ENCODE data around the gene CAMSAP2. TPM values are rescaled to one million over a fixed set of nuclear protein-coding genes. Genes with fewer than 3 reads are reported as not detected.

The CAMSAP2 gene
- total RNA-seq, 1 experiment from 2014 or later: 40.3 TPM

GRCh38 chr1:200846398-200846797 is 107.7 kb downstream of the CAMSAP2 start:
- peaks cover 22% of the 10 kb centered on the region for H3K36me3 ChIP-seq (ENCODE audit: low read depth)
- DNase-seq: no peak
- H3K4me2 ChIP-seq: no peak overlapping the region
- intact Hi-C loops (cut with micrococcal nuclease; ENCODE audit: unreplicated experiment): no loop called here
- H3K9me2 ChIP-seq (ENCODE audit: insufficient read depth): 0 out of 2 replicates have a peak, but pooled peaks cover 3% of the 10 kb centered on the region
- TF ChIP-seq CTCF (conservative IDR thresholded peaks at IDR 0.05) (no peak), EZH2 (IDR thresholded peaks at IDR 0.05; ENCODE audit: low read depth) (no peak)
- CTCF ChIA-PET: no interaction called here
- no peak overlapping the region for H3K4me3 ChIP-seq
- BruUV-seq (replicated peaks): no TSS peak
- no peaks in the 10 kb centered on the region for H3F3A ChIP-seq (ENCODE audit: insufficient read depth, low read depth)
- H3K9me3 ChIP-seq (ENCODE audit: insufficient read depth, low read depth): no peaks in the 10 kb centered on the region
- H3K4me1 ChIP-seq (replicated peaks; ENCODE audit: insufficient read depth): no peaks in the 10 kb centered on the region
- H3K27me3 ChIP-seq (ENCODE audit: insufficient read depth, low read depth): no peaks in the 10 kb centered on the region
- H2AFZ ChIP-seq: no peak overlapping the region
- H3K79me2 ChIP-seq (ENCODE audit: low read depth): no peaks in the 10 kb centered on the region
- POLR2A ChIA-PET (ENCODE audit: unreplicated experiment): interaction anchor here (0.7 kb wide), 1 partner anchor 19 kb away, joined by 7 read pairs; no protein-coding TSS in a partner anchor
- no peak overlapping the region for H3K27ac ChIP-seq
- H4K20me1 ChIP-seq (ENCODE audit: insufficient read depth): no peaks in the 10 kb centered on the region

DNA sequence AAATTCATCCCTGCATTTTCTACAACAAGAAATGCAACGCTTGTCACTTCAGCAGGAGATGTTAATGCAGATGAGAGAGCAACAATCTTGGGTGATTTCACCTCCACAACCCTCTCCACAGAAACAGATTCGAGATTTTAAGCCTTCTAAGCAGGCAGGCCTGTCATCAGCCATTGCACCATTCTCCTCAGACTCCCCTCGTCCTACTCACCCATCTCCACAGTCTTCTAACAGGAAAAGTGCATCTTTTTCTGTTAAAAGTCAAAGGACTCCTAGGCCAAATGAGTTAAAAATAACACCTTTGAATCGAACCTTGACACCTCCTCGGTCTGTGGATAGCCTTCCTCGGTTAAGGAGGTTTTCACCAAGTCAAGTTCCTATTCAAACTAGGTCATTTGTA is 110.7 kb downstream of the CAMSAP2 start:
- H3K4me3 ChIP-seq: no peak overlapping the region
- no peak for TF ChIP-seq CTCF (conservative IDR thresholded peaks at IDR 0.05)
- no peak for TF ChIP-seq EZH2 (IDR thresholded peaks at IDR 0.05; ENCODE audit: low read depth)
- peaks cover 28% of the 10 kb centered on the region for H3K36me3 ChIP-seq (ENCODE audit: low read depth)
- H3F3A ChIP-seq (ENCODE audit: insufficient read depth, low read depth): no peaks in the 10 kb centered on the region
- no peaks in the 10 kb centered on the region for H3K27me3 ChIP-seq (ENCODE audit: insufficient read depth, low read depth)
- no peaks in the 10 kb centered on the region for H3K79me2 ChIP-seq (ENCODE audit: low read depth)
- no peaks in the 10 kb centered on the region for H3K9me3 ChIP-seq (ENCODE audit: insufficient read depth, low read depth)
- BruUV-seq (replicated peaks): no TSS peak
- H3K27ac ChIP-seq: no peak overlapping the region
- no peaks in the 10 kb centered on the region for H4K20me1 ChIP-seq (ENCODE audit: insufficient read depth)
- ChIA-PET CTCF (no interaction called here), POLR2A (ENCODE audit: unreplicated experiment) (no interaction called here)
- H3K9me2 ChIP-seq (ENCODE audit: insufficient read depth): 0 out of 2 replicates have a peak, but pooled peaks cover 3% of the 10 kb centered on the region
- DNase-seq: no peak
- no peak overlapping the region for H3K4me2 ChIP-seq
- no peaks in the 10 kb centered on the region for H3K4me1 ChIP-seq (replicated peaks; ENCODE audit: insufficient read depth)
- intact Hi-C loops (cut with micrococcal nuclease; ENCODE audit: unreplicated experiment): no loop called here
- H2AFZ ChIP-seq: no peak overlapping the region

- CTCF ChIA-PET: interaction anchor here (1.0 kb wide), 1 partner anchor 228 kb away, joined by 3 read pairs; no protein-coding TSS in a partner anchor
- no peak for DNase-seq
- Histone ChIP-seq H3K36me3 (ENCODE audit: low read depth) (peaks cover 36% of the 10 kb centered on the region), H3K27ac (no peak overlapping the region), H3K9me2 (ENCODE audit: insufficient read depth) (0 out of 2 replicates have a peak, but pooled peaks cover 3% of the 10 kb centered on the region), H3K4me3 (no peak overlapping the region), H2AFZ (no peak overlapping the region), H3F3A (ENCODE audit: insufficient read depth, low read depth) (no peaks in the 10 kb centered on the region), H3K4me2 (no peak overlapping the region), H3K27me3 (ENCODE audit: insufficient read depth, low read depth) (no peaks in the 10 kb centered on the region), H4K20me1 (ENCODE audit: insufficient read depth) (no peaks in the 10 kb centered on the region), H3K9me3 (ENCODE audit: insufficient read depth, low read depth) (no peaks in the 10 kb centered on the region), H3K4me1 (replicated peaks; ENCODE audit: insufficient read depth) (no peaks in the 10 kb centered on the region), H3K79me2 (ENCODE audit: low read depth) (no peaks in the 10 kb centered on the region)
- intact Hi-C loops (cut with micrococcal nuclease; ENCODE audit: unreplicated experiment): no loop called here
- POLR2A ChIA-PET (ENCODE audit: unreplicated experiment): interaction anchor here (0.6 kb wide), 1 partner anchor 23 kb away, joined by 7 read pairs; no protein-coding TSS in a partner anchor
- TF ChIP-seq EZH2 (IDR thresholded peaks at IDR 0.05; ENCODE audit: low read depth) (no peak), CTCF (conservative IDR thresholded peaks at IDR 0.05) (no peak)
- BruUV-seq (replicated peaks): no TSS peak
Measured at GRCh38 chr1:200850554-200850953, 111.9 kb downstream of the CAMSAP2 start.
